HepG2 (cell line): ENCODE results near the gene MRPL14. TPM values are rescaled to one million over a fixed set of nuclear protein-coding genes. Genes with fewer than 3 reads are reported as not detected.

Source experiments
- AFF4 ChIP-seq: sonication (generic); formaldehyde crosslinking; IDR thresholded peaks from 2 replicates; pipeline ENCODE4 v1.4.0; 2020; ENCODE audit warnings: missing genetic modification reagents
- ATM ChIP-seq: fragments of 450-650 bp; IDR thresholded peaks from 2 replicates; pipeline ENCODE4 v1.7.1; 2017; ENCODE audit warnings: mild to moderate bottlenecking, borderline replicate concordance
- CBX2 ChIP-seq, 2 experiments: fragments of 200-600 bp in 1 of 2; sonication (generic); formaldehyde crosslinking in 1 of 2; IDR thresholded peaks; 2 replicates each; pipeline versions ENCODE4 v1.7.0 to v1.8.1; 2018 to 2022; ENCODE audit warnings: low read depth in 2 of 2, low read length in 1 of 2, mild to moderate bottlenecking in 1 of 2, missing genetic modification reagents in 1 of 2
- EED ChIP-seq: sonication (generic); formaldehyde crosslinking; IDR thresholded peaks from 2 replicates; pipeline ENCODE4 v1.5.0; 2020; ENCODE audit warnings: mild to moderate bottlenecking, missing genetic modification reagents
- GTF3A ChIP-seq: sonication (generic); formaldehyde crosslinking; conservative IDR thresholded peaks from 2 replicates; pipeline ENCODE4 v1.4.0; 2020; ENCODE audit warnings: mild to moderate bottlenecking, missing genetic modification reagents
- HMGXB4 ChIP-seq, 2 experiments: sonication (generic) in 1 of 2; formaldehyde crosslinking in 1 of 2; IDR thresholded peaks; 2 replicates each; pipeline versions ENCODE4 v1.4.0 to v1.6.1; 2018 to 2020; ENCODE audit warnings: missing genetic modification reagents in 2 of 2, borderline replicate concordance in 1 of 2, low read depth in 1 of 2, mild to moderate bottlenecking in 1 of 2, missing biosample characterization in 1 of 2
- KDM1A ChIP-seq: IDR thresholded peaks from 2 replicates; pipeline ENCODE4 v1.6.1; 2016; ENCODE audit warnings: missing compliant biosample characterization
- MIER3 ChIP-seq: IDR thresholded peaks from 2 replicates; pipeline ENCODE4 v1.6.1; 2016; ENCODE audit warnings: missing compliant biosample characterization, borderline replicate concordance
- MLLT10 ChIP-seq: sonication (generic); formaldehyde crosslinking; IDR thresholded peaks from 2 replicates; pipeline ENCODE4 v1.4.0; 2020; ENCODE audit warnings: missing genetic modification reagents
- NFYB ChIP-seq: sonication (generic); formaldehyde crosslinking; IDR thresholded peaks from 2 replicates; pipeline ENCODE4 v1.4.0; 2020; ENCODE audit warnings: missing genetic modification reagents
- RCOR2 ChIP-seq: IDR thresholded peaks from 2 replicates; pipeline ENCODE4 v1.6.1; 2016; ENCODE audit warnings: missing biosample characterization, missing genetic modification reagents
- SP4 ChIP-seq: sonication (generic); formaldehyde crosslinking; IDR thresholded peaks from 2 replicates; pipeline ENCODE4 v1.8.1; 2023; ENCODE audit warnings: mild to moderate bottlenecking, missing genetic modification reagents
- STAT6 ChIP-seq: sonication (generic); formaldehyde crosslinking; IDR thresholded peaks from 2 replicates; pipeline ENCODE4 v1.4.0; 2020; ENCODE audit warnings: missing genetic modification reagents, mild to moderate bottlenecking, borderline replicate concordance
- TARDBP ChIP-seq: sonication (generic); formaldehyde crosslinking; IDR thresholded peaks from 2 replicates; pipeline ENCODE4 v1.8.0; 2022; ENCODE audit warnings: mild to moderate bottlenecking, missing genetic modification reagents
- ZMYM4 ChIP-seq: sonication (generic); formaldehyde crosslinking; IDR thresholded peaks from 2 replicates; pipeline ENCODE4 v1.8.1; 2023; ENCODE audit warnings: mild to moderate bottlenecking, missing genetic modification reagents
- ZNF441 ChIP-seq: sonication (generic); formaldehyde crosslinking; IDR thresholded peaks from 2 replicates; pipeline ENCODE4 v1.7.0; 2021; ENCODE audit warnings: missing genetic modification reagents, borderline replicate concordance
- ZNF567 ChIP-seq: sonication (generic); formaldehyde crosslinking; IDR thresholded peaks from 2 replicates; pipeline ENCODE4 v1.8.1; 2023; ENCODE audit warnings: mild to moderate bottlenecking, missing genetic modification reagents, borderline replicate concordance
- ZSCAN12 ChIP-seq: sonication (generic); formaldehyde crosslinking; IDR thresholded peaks from 2 replicates; pipeline ENCODE4 v1.9.0; 2021; ENCODE audit warnings: mild to moderate bottlenecking, missing genetic modification reagents
- polyA plus RNA-seq, 8 experiments: library from polyadenylated mRNA; depleted of rRNA in 3 of 8; stranded (reverse) in 7 of 8; unstranded in 1 of 8; fragments of >200 nt; fragmentation: Illumina TruSeq in 4 of 8; extraction: Trizol in 4 of 8; gene quantifications; 2 replicates each; pipeline versions ENCODE4 v1.2.1 to v1.2.3, GENCODE V29; 2011 to 2016; ENCODE audit warnings: low read depth in 4 of 8, missing spikeins in 1 of 8, mixed read lengths in 1 of 8; ENCODE audit not compliant: insufficient read depth in 1 of 8
- total RNA-seq, 5 experiments: library from RNA; depleted of rRNA; stranded (reverse); fragments of >200 nt; fragmentation: Illumina TruSeq; extraction: Trizol; gene quantifications; 2 replicates each; pipeline ENCODE4 v1.2.3, GENCODE V29; 2016; ENCODE audit warnings: low read depth in 1 of 5
- TF ChIP-seq, protein P1 (sequence below): IDR thresholded peaks from 2 replicates; pipeline ENCODE4 v1.6.1; 2016; ENCODE audit warnings: missing compliant biosample characterization, missing genetic modification reagents, borderline replicate concordance
- TF ChIP-seq, protein P2 (sequence below): sonication (generic); formaldehyde crosslinking; IDR thresholded peaks from 2 replicates; pipeline ENCODE4 v1.4.0; 2020; ENCODE audit warnings: missing genetic modification reagents; ENCODE audit errors: not compliant biosample characterization

MRPL14 gene
- total and polyA plus RNA-seq, 2 of the 13 experiments (the other 11 are each of a cell fraction or from before 2014, with no cell fraction given): 157 to 178 TPM

- TF ChIP-seq ATM (no peak), TARDBP (CRISPR knock-in tag) (no peak), HMGXB4 (CRISPR knock-in tag; IDR thresholded peaks at IDR 0.05; ENCODE audit: borderline replicate concordance in 1 of 2, low read depth in 1 of 2) (peak; percentile 67 to 71; a peak in 1 of 4 replicates), ZSCAN12 (CRISPR knock-in tag) (no peak), ZNF441 (CRISPR knock-in tag) (no peak), NFYB (CRISPR knock-in tag) (no peak), MIER3 (CRISPR knock-in tag) (0 out of 2 replicates have a peak, but pooled peaks have one; percentile 55), GTF3A (CRISPR knock-in tag) (no peak), SP4 (CRISPR knock-in tag) (peak; percentile 66; the same call in 1 of the 2 replicates), STAT6 (CRISPR knock-in tag) (no peak), CBX2 (IDR thresholded peaks at IDR 0.05; ENCODE audit: low read depth, low read length) (no peak), CBX2 (CRISPR knock-in tag; IDR thresholded peaks at IDR 0.05; ENCODE audit: low read depth) (no peak), KDM1A (no peak), ZNF567 (CRISPR knock-in tag) (no peak), ZMYM4 (CRISPR knock-in tag) (peak; percentile 65; the same call in 1 of the 2 replicates), RCOR2 (no peak), AFF4 (CRISPR knock-in tag) (no peak), EED (CRISPR knock-in tag) (0 out of 2 replicates have a peak, but pooled peaks have one; percentile 6), MLLT10 (CRISPR knock-in tag) (no peak)
- TF ChIP-seq, protein P1, sequence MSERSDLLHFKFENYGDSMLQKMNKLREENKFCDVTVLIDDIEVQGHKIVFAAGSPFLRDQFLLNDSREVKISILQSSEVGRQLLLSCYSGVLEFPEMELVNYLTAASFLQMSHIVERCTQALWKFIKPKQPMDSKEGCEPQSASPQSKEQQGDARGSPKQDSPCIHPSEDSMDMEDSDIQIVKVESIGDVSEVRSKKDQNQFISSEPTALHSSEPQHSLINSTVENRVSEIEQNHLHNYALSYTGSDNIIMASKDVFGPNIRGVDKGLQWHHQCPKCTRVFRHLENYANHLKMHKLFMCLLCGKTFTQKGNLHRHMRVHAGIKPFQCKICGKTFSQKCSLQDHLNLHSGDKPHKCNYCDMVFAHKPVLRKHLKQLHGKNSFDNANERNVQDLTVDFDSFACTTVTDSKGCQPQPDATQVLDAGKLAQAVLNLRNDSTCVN (CRISPR knock-in tag): 0 out of 2 replicates have a peak, but pooled peaks have one; percentile 21
- TF ChIP-seq, protein P2, sequence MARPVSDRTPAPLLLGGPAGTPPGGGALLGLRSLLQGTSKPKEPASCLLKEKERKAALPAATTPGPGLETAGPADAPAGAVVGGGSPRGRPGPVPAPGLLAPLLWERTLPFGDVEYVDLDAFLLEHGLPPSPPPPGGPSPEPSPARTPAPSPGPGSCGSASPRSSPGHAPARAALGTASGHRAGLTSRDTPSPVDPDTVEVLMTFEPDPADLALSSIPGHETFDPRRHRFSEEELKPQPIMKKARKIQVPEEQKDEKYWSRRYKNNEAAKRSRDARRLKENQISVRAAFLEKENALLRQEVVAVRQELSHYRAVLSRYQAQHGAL (CRISPR knock-in tag): no peak
Measured at GRCh38 chr6:44096612-44097011, 30.6 kb downstream of the MRPL14 start (continued).
